Chondrocyte (in vitro differentiated cells): ENCODE data around the gene PI16. TPM values are rescaled to one million over a fixed set of nuclear protein-coding genes. Genes with fewer than 3 reads are reported as not detected.
"Not testable (repeated sequence)": the region's sequence is repeated elsewhere in the genome, so short reads cannot be mapped to it uniquely, and the experiment has no call there.

Source experiments
- DNase-seq: peaks from one replicate; pipeline ENCODE4 v3.0.0; 2021; ENCODE audit warnings: mixed read lengths, low spot score
- H3K27ac Mint-ChIP-seq: one replicate; pipeline ENCODE4 v1.8.0; 2021; ENCODE audit warnings: mild to moderate bottlenecking, moderate library complexity, mixed read lengths; ENCODE audit not compliant: unreplicated experiment
- H3K27me3 Mint-ChIP-seq: 2 replicates; pipeline ENCODE4 v1.8.0; 2021; ENCODE audit warnings: low read depth, mixed read lengths
- H3K36me3 Mint-ChIP-seq: 2 replicates; pipeline ENCODE4 v1.8.0; 2021; ENCODE audit warnings: low read depth, mixed read lengths
- H3K4me1 Mint-ChIP-seq: 2 replicates; pipeline ENCODE4 v1.8.0; 2021; ENCODE audit warnings: low read depth, mild to moderate bottlenecking, mixed read lengths
- H3K4me3 Mint-ChIP-seq: one replicate; pipeline ENCODE4 v1.8.0; 2021; ENCODE audit warnings: mild to moderate bottlenecking, moderate library complexity, mixed read lengths; ENCODE audit not compliant: unreplicated experiment
- H3K9me3 Mint-ChIP-seq: 2 replicates; pipeline ENCODE4 v1.8.0; 2021; ENCODE audit warnings: low read depth, mixed read lengths
- total RNA-seq: library from RNA; stranded (reverse); gene quantifications from 3 replicates; pipeline ENCODE4 v1.2.1, GENCODE V29; 2021
- TF ChIP-seq, protein P1 (sequence below): fragments of 200-600 bp; sonication (generic); IDR thresholded peaks from 2 replicates; pipeline ENCODE4 v1.5.0; 2021; ENCODE audit warnings: antibody characterized with exemption, mild to moderate bottlenecking, moderate library complexity

Gene PI16
- total RNA-seq, 1 donor from 2014 or later = not detected

DNA sequence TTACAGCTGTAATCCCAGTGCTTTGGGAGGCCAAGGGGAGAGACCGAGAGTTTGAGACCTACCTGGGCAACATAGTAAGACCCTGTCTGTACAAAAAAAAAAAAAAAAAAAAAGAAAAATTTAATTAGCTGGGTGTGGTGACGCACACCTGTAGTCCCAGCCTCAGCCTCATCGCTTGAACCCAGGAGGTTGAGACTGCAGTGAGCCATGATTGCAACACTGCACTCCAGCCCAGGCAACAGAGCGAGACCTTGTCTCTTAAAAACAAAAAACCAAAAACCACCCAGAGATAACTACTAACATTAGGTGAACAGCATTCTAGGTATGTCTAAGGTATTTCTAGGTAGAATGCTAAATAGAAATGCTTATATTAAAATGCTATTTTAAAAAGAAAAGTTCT, 21.0 kb upstream of the PI16 start:
- TF ChIP-seq, protein P1, sequence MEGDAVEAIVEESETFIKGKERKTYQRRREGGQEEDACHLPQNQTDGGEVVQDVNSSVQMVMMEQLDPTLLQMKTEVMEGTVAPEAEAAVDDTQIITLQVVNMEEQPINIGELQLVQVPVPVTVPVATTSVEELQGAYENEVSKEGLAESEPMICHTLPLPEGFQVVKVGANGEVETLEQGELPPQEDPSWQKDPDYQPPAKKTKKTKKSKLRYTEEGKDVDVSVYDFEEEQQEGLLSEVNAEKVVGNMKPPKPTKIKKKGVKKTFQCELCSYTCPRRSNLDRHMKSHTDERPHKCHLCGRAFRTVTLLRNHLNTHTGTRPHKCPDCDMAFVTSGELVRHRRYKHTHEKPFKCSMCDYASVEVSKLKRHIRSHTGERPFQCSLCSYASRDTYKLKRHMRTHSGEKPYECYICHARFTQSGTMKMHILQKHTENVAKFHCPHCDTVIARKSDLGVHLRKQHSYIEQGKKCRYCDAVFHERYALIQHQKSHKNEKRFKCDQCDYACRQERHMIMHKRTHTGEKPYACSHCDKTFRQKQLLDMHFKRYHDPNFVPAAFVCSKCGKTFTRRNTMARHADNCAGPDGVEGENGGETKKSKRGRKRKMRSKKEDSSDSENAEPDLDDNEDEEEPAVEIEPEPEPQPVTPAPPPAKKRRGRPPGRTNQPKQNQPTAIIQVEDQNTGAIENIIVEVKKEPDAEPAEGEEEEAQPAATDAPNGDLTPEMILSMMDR = no peak
- H3K27me3 Mint-ChIP-seq = no peaks in the 10 kb centered on the region
- no peak overlapping the region for H3K4me3 Mint-ChIP-seq
- H3K4me1 Mint-ChIP-seq = peaks cover 79% of the 10 kb centered on the region
- H3K9me3 Mint-ChIP-seq = no peaks in the 10 kb centered on the region
- H3K27ac Mint-ChIP-seq = peak overlapping the region; percentile 56
- no peaks in the 10 kb centered on the region for H3K36me3 Mint-ChIP-seq
- no peak for DNase-seq

DNA sequence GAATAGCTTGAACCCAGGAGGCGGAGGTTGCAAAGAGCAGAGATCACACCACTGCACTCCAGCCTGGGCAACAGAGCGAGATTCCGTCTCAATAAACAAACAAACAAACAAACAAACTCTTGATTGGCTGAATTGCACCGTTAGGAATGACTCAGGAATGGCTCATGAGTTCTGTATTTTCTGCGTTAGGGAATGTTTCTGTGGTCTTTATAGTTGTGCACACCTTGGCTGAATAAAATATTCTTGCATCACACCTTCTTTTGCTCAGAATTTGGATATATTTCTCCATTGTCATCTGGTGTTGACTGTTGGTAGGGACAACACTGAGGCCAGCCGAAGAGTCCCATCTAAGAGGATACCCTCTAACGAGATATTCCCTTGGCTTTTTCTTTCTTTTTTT, 19.6 kb upstream of the PI16 start:
- TF ChIP-seq, protein P1 = no peak
- H3K27me3 Mint-ChIP-seq = no peaks in the 10 kb centered on the region
- peak overlapping the region; percentile 76 for H3K27ac Mint-ChIP-seq
- H3K9me3 Mint-ChIP-seq = no peaks in the 10 kb centered on the region
- no peak overlapping the region for H3K4me3 Mint-ChIP-seq
- no peak for DNase-seq
- H3K4me1 Mint-ChIP-seq = peaks cover 73% of the 10 kb centered on the region
- H3K36me3 Mint-ChIP-seq = no peaks in the 10 kb centered on the region

DNA sequence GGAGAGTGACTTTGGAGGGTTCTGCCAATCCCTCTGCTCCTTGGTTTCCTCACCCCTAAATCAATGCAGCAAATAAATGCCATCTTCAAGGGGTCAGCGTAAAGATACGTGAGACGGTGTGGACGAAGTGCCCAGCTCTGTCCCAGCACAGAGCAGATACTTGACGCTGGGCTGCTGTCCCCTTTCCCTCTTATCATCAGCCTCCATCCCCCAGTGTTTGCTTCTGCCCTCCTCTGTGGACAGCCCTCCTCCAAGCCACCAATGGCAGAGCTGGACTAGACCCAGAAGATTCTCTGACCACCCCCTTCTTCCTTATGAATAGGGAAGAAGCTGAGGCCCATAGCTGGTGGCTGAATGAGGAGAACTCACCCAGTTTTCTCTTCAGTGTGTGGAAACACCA, 17.7 kb upstream of the PI16 start:
- Mint-ChIP-seq H3K4me1 (peaks cover 64% of the 10 kb centered on the region), H3K4me3 (no peak overlapping the region), H3K9me3 (no peaks in the 10 kb centered on the region), H3K36me3 (no peaks in the 10 kb centered on the region), H3K27ac (peak overlapping the region; percentile 78), H3K27me3 (no peaks in the 10 kb centered on the region)
- DNase-seq = no peak
- TF ChIP-seq, protein P1 = no peak

DNA sequence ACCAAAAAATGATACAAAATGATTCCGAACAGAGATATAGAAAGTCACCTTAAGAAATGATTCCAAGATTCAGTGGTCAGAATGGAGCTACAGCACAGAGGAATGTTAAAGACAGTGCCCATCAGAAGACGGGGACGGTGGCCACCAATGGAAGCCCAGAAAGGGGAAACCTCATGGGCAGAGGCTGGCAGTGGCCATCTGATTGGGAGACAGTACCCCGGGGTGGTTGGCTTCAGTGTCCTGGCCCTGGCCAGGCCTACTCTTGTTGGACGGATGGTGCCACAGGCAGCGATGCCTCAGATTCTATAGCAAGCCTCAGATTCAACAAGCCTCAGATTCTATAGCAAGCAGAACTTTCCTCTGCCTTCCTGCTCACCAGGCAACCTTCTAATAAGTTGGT, 16.6 kb upstream of the PI16 start:
- Mint-ChIP-seq H3K27me3 (no peaks in the 10 kb centered on the region), H3K36me3 (no peaks in the 10 kb centered on the region), H3K27ac (peak overlapping the region; percentile 34), H3K9me3 (no peaks in the 10 kb centered on the region), H3K4me1 (peaks cover 55% of the 10 kb centered on the region), H3K4me3 (no peak overlapping the region)
- DNase-seq = no peak
- TF ChIP-seq, protein P1 = no peak

DNA sequence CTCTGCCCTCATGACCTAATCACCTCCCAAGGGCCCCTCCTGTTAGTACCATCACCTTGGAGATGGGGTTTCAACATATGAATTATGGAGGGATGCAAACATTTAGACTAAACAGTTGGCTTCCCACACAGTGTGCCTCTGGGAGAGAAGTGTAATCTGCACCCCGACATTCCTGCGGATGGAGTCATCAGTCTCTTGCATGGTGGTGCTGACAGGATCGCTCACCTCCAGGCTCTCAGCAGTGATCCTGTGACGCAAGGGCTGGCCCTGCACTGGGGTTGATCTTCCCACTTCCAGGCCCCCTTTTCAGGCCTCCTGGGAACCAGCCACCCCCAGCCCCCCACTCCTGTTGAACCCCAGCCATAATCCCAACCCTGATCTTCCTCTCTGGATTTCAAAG, 16.0 kb upstream of the PI16 start:
- no peaks in the 10 kb centered on the region for H3K36me3 Mint-ChIP-seq
- peaks cover 48% of the 10 kb centered on the region for H3K4me1 Mint-ChIP-seq
- no peak for DNase-seq
- H3K4me3 Mint-ChIP-seq = no peak overlapping the region
- peaks cover 1% of the 10 kb centered on the region for H3K27me3 Mint-ChIP-seq
- TF ChIP-seq, protein P1 = no peak
- no peaks in the 10 kb centered on the region for H3K9me3 Mint-ChIP-seq
- peak overlapping the region; percentile 49 for H3K27ac Mint-ChIP-seq

DNA sequence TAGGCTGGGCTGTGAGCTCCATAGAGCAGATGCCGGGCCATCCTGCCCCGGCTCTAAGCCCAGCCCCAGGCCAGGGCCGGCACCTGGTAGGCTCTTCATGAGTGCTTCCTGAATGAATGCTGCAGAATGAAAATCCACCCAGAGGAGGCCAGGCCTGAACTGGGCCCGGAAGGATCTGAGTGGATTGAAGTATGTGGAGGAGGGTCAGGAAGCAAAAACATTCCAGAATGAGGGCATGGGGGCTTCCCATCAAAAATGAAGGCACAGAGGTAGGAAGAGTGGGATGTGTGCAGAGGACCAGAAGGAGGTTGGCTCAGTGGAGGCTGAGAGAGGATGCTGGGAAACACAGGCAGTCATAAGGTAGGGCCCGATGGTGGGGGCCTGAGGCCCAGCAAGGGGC, 15.5 kb upstream of the PI16 start:
- not testable (repeated sequence) for H3K36me3 Mint-ChIP-seq, H3K9me3 Mint-ChIP-seq, H3K4me3 Mint-ChIP-seq, DNase-seq, H3K27me3 Mint-ChIP-seq
- Mint-ChIP-seq H3K27ac (peak overlapping the region; percentile 77), H3K4me1 (peaks cover 44% of the 10 kb centered on the region)
